ENCODE measurements around the gene LZTFL1.

Gene LZTFL1

GRCh38 chr3:45841757-45842491 lies at the start of gene LZTFL1:
LZTFL1 (minus strand) TSS chr3:45842119; CDS start chr3:45841991, 128 bp downstream.
- peak; percentile 77 for DNase-seq (ENCODE audit: low read depth)

- DNase-seq (ENCODE audit: low read depth): no peak
Measured at GRCh38 chr3:45890405-45890804, 48.5 kb upstream of the LZTFL1 start.

GRCh38 chr3:45889337-45889736 lies 47.4 kb upstream of the LZTFL1 start:
- DNase-seq (ENCODE audit: low read depth): no peak

- DNase-seq (ENCODE audit: low read depth): no peak
Measured at GRCh38 chr3:45887759-45888511, 46.0 kb upstream of the LZTFL1 start.

GRCh38 chr3:45887285-45887684 lies 45.4 kb upstream of the LZTFL1 start:
- DNase-seq (ENCODE audit: low read depth): no peak

GRCh38 chr3:45885979-45886705 lies 44.2 kb upstream of the LZTFL1 start, which contains the start of gene CCR9:
CCR9 (plus strand) TSS chr3:45886543; CDS start chr3:45894934, 8,391 bp downstream.
- DNase-seq (ENCODE audit: low read depth): no peak

- DNase-seq (ENCODE audit: low read depth): no peak
Measured at GRCh38 chr3:45884368-45885201, 42.7 kb upstream of the LZTFL1 start.

GRCh38 chr3:45881078-45882022 lies 39.4 kb upstream of the LZTFL1 start:
- DNase-seq (ENCODE audit: low read depth): peak; percentile 16

GRCh38 chr3:45880725-45881077 lies 38.8 kb upstream of the LZTFL1 start:
- DNase-seq (ENCODE audit: low read depth): no peak

- no peak for DNase-seq (ENCODE audit: low read depth)
Measured at GRCh38 chr3:45878124-45878523, 36.2 kb upstream of the LZTFL1 start.

- DNase-seq (ENCODE audit: low read depth): no peak
Measured at GRCh38 chr3:45874677-45875346, 32.9 kb upstream of the LZTFL1 start.

GRCh38 chr3:45873638-45874037 lies 31.7 kb upstream of the LZTFL1 start:
- DNase-seq (ENCODE audit: low read depth): no peak

GRCh38 chr3:45873036-45873435 lies 31.1 kb upstream of the LZTFL1 start:
- no peak for DNase-seq (ENCODE audit: low read depth)

- DNase-seq (ENCODE audit: low read depth): no peak
Measured at GRCh38 chr3:45872569-45872968, 30.6 kb upstream of the LZTFL1 start.

GRCh38 chr3:45871780-45872179 lies 29.9 kb upstream of the LZTFL1 start:
- DNase-seq (ENCODE audit: low read depth): no peak

GRCh38 chr3:45870099-45870498 lies 28.2 kb upstream of the LZTFL1 start:
- peak; percentile 44 for DNase-seq (ENCODE audit: low read depth)

GRCh38 chr3:45869638-45870037 lies 27.7 kb upstream of the LZTFL1 start:
- no peak for DNase-seq (ENCODE audit: low read depth)

- no peak for DNase-seq (ENCODE audit: low read depth)
Measured at GRCh38 chr3:45868650-45869049, 26.7 kb upstream of the LZTFL1 start.

GRCh38 chr3:45868213-45868612 lies 26.3 kb upstream of the LZTFL1 start:
- DNase-seq (ENCODE audit: low read depth): no peak

- DNase-seq (ENCODE audit: low read depth): no peak
Measured at GRCh38 chr3:45865563-45865962, 23.6 kb upstream of the LZTFL1 start.

All from stimulated activated CD8-positive, alpha-beta memory T cell treated with anti-CD3 and anti-CD28 coated beads, Interleukin-12 subunit alpha, Interleukin-12 subunit beta, amount 100 ng/mL, for 1 hour (primary cell).